ENCODE results near the gene PRDM12. TPM values are rescaled to one million over a fixed set of nuclear protein-coding genes. Genes with fewer than 3 reads are reported as not detected.

PRDM12 gene
- total and polyA plus RNA-seq, 2 of the 8 experiments (the other 6 are each of a cell fraction or from before 2014, with no cell fraction given) = 0.14 to 0.22 TPM

- TF ChIP-seq CHD7 (IDR thresholded peaks at IDR 0.05; ENCODE audit: insufficient replicate concordance, low read length) = no peak
- TF ChIP-seq PHF8 (conservative IDR thresholded peaks at IDR 0.05; ENCODE audit: low read depth, low read length) = no peak
- no peak for TF ChIP-seq EZH2 (IDR thresholded peaks at IDR 0.05; ENCODE audit: low read depth, low read length, severe bottlenecking)
- TF ChIP-seq KDM1A (IDR thresholded peaks at IDR 0.05; ENCODE audit: borderline replicate concordance, low read length) = no peak
- 0 out of 2 replicates have a peak, but pooled peaks have one; percentile 35 for TF ChIP-seq SP1 (IDR thresholded peaks at IDR 0.05; ENCODE audit: low read depth, low read length)
- TF ChIP-seq CHD2 (IDR thresholded peaks at IDR 0.05; ENCODE audit: low read length) = no peak
- no peak for TF ChIP-seq TAF1 (IDR thresholded peaks at IDR 0.05; ENCODE audit: low read depth, low read length)
Observed at GRCh38 chr9:130663977-130664250, 480 bp upstream of the PRDM12 start (continued).
